Measurements from ENCODE around the gene ANKRD28.
"Not testable (repeated sequence)": the region's sequence is repeated elsewhere in the genome, so short reads cannot be mapped to it uniquely, and the experiment has no call there.

ANKRD28 gene

GRCh38 chr3:15797642-15798303 is at the start of gene ANKRD28:
Gene ANKRD28, minus strand, starts transcription at chr3:15797979. Its CDS starts 1,458 bp downstream, at chr3:15796521.
- in situ Hi-C loops (cut with HindIII; ENCODE audit: low pct_ligation_motif_present, low sequenced_read_pairs): loop anchor here (25.0 kb wide), 1 partner anchor 160 kb away; no protein-coding TSS in a partner anchor
- H3K27me3 ChIP-seq (replicated peaks): no peaks in the 10 kb centered on the region
- H3K27ac ChIP-seq: peak within 1 kb of the TSS; percentile 93
- H3K36me3 ChIP-seq (replicated peaks): peaks cover 4% of the 10 kb centered on the region
- H3K4me3 ChIP-seq (ENCODE audit: low read depth, low read length): peak within 1 kb of the TSS; percentile 70
- TF ChIP-seq, protein P1, sequence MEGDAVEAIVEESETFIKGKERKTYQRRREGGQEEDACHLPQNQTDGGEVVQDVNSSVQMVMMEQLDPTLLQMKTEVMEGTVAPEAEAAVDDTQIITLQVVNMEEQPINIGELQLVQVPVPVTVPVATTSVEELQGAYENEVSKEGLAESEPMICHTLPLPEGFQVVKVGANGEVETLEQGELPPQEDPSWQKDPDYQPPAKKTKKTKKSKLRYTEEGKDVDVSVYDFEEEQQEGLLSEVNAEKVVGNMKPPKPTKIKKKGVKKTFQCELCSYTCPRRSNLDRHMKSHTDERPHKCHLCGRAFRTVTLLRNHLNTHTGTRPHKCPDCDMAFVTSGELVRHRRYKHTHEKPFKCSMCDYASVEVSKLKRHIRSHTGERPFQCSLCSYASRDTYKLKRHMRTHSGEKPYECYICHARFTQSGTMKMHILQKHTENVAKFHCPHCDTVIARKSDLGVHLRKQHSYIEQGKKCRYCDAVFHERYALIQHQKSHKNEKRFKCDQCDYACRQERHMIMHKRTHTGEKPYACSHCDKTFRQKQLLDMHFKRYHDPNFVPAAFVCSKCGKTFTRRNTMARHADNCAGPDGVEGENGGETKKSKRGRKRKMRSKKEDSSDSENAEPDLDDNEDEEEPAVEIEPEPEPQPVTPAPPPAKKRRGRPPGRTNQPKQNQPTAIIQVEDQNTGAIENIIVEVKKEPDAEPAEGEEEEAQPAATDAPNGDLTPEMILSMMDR (IDR thresholded peaks at IDR 0.05; ENCODE audit: low read depth, low read length, missing control alignments): peak; percentile 13
- DNase-seq: peak; percentile 87

- H3K36me3 ChIP-seq (replicated peaks): no peaks in the 10 kb centered on the region
- in situ Hi-C loops (cut with HindIII; ENCODE audit: low pct_ligation_motif_present, low sequenced_read_pairs): no loop called here
- no peak for DNase-seq
- H3K27me3 ChIP-seq (replicated peaks): no peaks in the 10 kb centered on the region
- no peak overlapping the region for H3K27ac ChIP-seq
- TF ChIP-seq, protein P1 (IDR thresholded peaks at IDR 0.05; ENCODE audit: low read depth, low read length, missing control alignments): no peak
- H3K4me3 ChIP-seq (ENCODE audit: low read depth, low read length): no peak overlapping the region
Observed at GRCh38 chr3:15847239-15847638, 49.5 kb upstream of the ANKRD28 start.

DNA sequence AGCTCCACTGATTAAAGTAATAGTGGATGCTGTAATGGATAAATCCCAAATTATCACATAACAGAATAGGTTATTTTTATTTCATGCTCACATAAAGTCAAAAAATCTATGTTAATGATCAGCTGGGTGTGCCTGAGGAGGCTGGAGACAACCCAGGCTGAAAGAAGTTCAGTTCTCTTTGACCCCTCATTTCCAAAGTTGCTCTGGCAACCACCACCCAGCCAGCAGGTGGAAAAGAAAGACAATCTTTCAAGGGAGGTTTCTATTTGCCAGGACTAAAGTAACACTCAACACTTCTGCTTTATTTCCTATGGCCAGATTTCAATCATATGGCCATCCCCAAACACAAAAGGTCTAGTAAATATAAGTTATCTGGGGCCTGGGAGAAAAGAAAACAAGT is 48.8 kb upstream of the ANKRD28 start:
- no peaks in the 10 kb centered on the region for H3K36me3 ChIP-seq (replicated peaks)
- H3K4me3 ChIP-seq (ENCODE audit: low read depth, low read length): no peak overlapping the region
- in situ Hi-C loops (cut with HindIII; ENCODE audit: low pct_ligation_motif_present, low sequenced_read_pairs): no loop called here
- H3K27ac ChIP-seq: no peak overlapping the region
- no peak for DNase-seq
- H3K27me3 ChIP-seq (replicated peaks): no peaks in the 10 kb centered on the region
- TF ChIP-seq, protein P1 (IDR thresholded peaks at IDR 0.05; ENCODE audit: low read depth, low read length, missing control alignments): no peak

- no peaks in the 10 kb centered on the region for H3K36me3 ChIP-seq (replicated peaks)
- no peaks in the 10 kb centered on the region for H3K27me3 ChIP-seq (replicated peaks)
- TF ChIP-seq, protein P1 (IDR thresholded peaks at IDR 0.05; ENCODE audit: low read depth, low read length, missing control alignments): no peak
- in situ Hi-C loops (cut with HindIII; ENCODE audit: low pct_ligation_motif_present, low sequenced_read_pairs): no loop called here
- DNase-seq: no peak
- H3K4me3 ChIP-seq (ENCODE audit: low read depth, low read length): no peak overlapping the region
- H3K27ac ChIP-seq: no peak overlapping the region
Observed at GRCh38 chr3:15845475-15845874, 47.7 kb upstream of the ANKRD28 start.

DNA sequence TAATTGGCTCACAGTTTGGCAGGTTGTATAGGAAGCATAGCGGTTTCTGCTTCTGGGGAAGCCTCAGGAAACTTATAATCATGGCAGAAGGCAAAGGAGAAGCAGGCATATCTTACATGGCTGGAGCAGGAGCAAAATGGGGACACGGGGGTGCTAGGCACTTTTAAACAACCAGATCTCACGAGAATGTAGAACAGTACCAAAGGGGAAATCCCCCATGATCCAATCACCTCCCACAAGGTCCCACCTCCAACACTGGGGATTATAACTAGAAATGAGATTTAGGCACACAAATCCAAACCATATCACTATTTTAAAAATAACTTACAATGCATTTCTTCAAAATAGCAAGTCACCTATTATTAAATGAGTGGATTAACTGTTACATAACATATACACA is 47.1 kb upstream of the ANKRD28 start:
- Histone ChIP-seq H3K36me3 (replicated peaks) (no peaks in the 10 kb centered on the region), H3K27ac (no peak overlapping the region), H3K4me3 (ENCODE audit: low read depth, low read length) (no peak overlapping the region), H3K27me3 (replicated peaks) (no peaks in the 10 kb centered on the region)
- no peak for DNase-seq
- TF ChIP-seq, protein P1 (IDR thresholded peaks at IDR 0.05; ENCODE audit: low read depth, low read length, missing control alignments): no peak
- in situ Hi-C loops (cut with HindIII; ENCODE audit: low pct_ligation_motif_present, low sequenced_read_pairs): no loop called here

DNA sequence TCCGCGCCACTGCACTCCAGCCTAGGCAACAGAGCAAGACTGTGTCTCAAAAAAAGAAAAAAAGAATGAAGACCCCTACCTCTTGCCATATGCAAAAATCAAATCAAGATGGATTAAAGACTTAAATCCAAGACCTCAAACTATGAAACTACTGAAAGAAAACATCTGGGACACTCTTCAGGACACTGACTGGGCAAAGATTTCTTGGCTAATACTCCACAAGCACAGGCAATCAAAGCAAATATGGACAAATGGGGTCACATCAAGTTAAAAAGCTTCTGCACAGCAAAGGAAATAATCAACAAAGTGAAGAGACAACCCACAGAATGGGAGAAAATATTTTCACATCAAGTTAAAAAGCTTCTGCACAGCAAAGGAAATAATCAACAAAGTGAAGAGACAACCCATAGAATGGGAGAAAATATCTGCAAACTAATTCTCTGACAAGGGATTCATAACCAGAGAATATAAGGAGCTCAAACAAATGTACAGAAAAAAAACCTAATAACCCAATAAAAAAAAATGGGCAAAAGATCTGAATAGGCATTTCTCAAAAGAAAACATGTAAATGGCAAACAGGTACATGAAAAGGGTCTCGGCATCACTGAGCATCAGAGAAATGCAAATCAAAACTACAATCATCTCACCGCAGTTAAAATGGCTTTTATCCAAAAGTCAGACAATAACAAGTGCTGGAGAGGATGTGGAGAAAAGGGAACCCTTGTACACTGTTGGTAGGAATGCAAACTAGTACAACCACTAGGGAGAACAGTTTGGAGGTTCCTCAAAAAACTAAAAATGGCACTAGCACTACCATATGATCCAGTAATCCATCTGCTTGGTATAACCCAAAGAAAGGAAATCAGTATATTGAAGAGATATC is 43.6 kb upstream of the ANKRD28 start:
- in situ Hi-C loops (cut with HindIII; ENCODE audit: low pct_ligation_motif_present, low sequenced_read_pairs); H3K4me3 ChIP-seq (ENCODE audit: low read depth, low read length): not testable (repeated sequence)

More for the DNA sequence above, 43.6 kb upstream of the ANKRD28 start:
- H3K36me3 ChIP-seq (replicated peaks); H3K27ac ChIP-seq; H3K27me3 ChIP-seq (replicated peaks); DNase-seq: not testable (repeated sequence)
